Measurements from ENCODE around the gene RNASE4.
"Not testable (repeated sequence)": the region's sequence is repeated elsewhere in the genome, so short reads cannot be mapped to it uniquely, and the experiment has no call there.

DNA sequence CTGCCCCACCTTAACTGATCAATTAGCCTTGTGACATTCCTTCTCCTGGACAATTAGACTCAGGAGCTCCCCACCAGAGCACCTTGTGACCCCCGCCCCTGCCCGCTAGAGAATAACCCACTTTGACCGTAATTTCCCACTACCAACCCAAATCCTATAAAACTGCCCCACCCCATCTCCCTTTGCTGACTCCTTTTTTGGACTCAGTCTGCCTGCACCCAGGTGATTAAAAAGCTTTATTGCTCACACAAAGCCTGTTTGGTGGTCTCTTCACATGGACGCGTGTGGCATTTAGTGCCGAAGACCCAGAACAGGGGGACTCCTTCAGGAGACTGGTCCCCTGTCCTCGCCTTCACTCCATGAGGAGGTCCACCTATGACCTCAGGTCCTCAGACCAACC is 16.6 kb downstream of the RNASE4 start:
- not testable (repeated sequence) for TF ChIP-seq POLR2AphosphoS5, POLR2A (IDR thresholded peaks at IDR 0.05)
- TF ChIP-seq, protein P1, sequence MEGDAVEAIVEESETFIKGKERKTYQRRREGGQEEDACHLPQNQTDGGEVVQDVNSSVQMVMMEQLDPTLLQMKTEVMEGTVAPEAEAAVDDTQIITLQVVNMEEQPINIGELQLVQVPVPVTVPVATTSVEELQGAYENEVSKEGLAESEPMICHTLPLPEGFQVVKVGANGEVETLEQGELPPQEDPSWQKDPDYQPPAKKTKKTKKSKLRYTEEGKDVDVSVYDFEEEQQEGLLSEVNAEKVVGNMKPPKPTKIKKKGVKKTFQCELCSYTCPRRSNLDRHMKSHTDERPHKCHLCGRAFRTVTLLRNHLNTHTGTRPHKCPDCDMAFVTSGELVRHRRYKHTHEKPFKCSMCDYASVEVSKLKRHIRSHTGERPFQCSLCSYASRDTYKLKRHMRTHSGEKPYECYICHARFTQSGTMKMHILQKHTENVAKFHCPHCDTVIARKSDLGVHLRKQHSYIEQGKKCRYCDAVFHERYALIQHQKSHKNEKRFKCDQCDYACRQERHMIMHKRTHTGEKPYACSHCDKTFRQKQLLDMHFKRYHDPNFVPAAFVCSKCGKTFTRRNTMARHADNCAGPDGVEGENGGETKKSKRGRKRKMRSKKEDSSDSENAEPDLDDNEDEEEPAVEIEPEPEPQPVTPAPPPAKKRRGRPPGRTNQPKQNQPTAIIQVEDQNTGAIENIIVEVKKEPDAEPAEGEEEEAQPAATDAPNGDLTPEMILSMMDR (IDR thresholded peaks at IDR 0.05) = not testable (repeated sequence)

Measured in prostate gland (tissue), 2 donors.